ENCODE results near the gene CDC14B. TPM values are rescaled to one million over a fixed set of nuclear protein-coding genes. Genes with fewer than 3 reads are reported as not detected.

CDC14B gene
- total and polyA plus RNA-seq, 2 of the 4 experiments (the other 2 are of a cell fraction) = 9.7 to 26.3 TPM

- intact Hi-C loops (cut with micrococcal nuclease) = no loop called here
- Histone ChIP-seq H3K9me1 (ENCODE audit: insufficient read depth, low read length) (0 out of 2 replicates have a peak, but pooled peaks cover 2% of the 10 kb centered on the region), H2BK20ac (ENCODE audit: low read depth, low read length) (no peak overlapping the region), H3K23ac (ENCODE audit: low read depth, low read length) (no peak overlapping the region), H3K4me2 (ENCODE audit: low read depth, low read length) (no peak overlapping the region), H3K9me3 (ENCODE audit: control insufficient read depth, insufficient read depth, low read length) (no peaks in the 10 kb centered on the region), H2AFZ (replicated peaks; ENCODE audit: low read length, poor library complexity) (no peak overlapping the region), H2AK9ac (replicated peaks; ENCODE audit: low read depth, low read length, poor library complexity) (no peak overlapping the region), H3K14ac (replicated peaks; ENCODE audit: low read depth, low read length) (no peak overlapping the region), H3K18ac (ENCODE audit: low read depth, low read length) (no peak overlapping the region), H3K9ac (ENCODE audit: low read depth, low read length) (no peak overlapping the region), H2BK120ac (ENCODE audit: low read depth, low read length) (no peak overlapping the region), H4K5ac (ENCODE audit: low read depth, low read length) (no peak overlapping the region), H3K36me3 (ENCODE audit: control insufficient read depth, insufficient read depth, low read length) (peaks cover 8% of the 10 kb centered on the region; the same call in 1 of the 2 replicates), H2BK15ac (ENCODE audit: low read depth, low read length) (no peak overlapping the region), H4K91ac (ENCODE audit: insufficient read depth, low read depth, low read length) (no peak overlapping the region), H3K4me1 (ENCODE audit: control insufficient read depth, insufficient read depth, low read length) (peaks cover 1% of the 10 kb centered on the region; the same call in 1 of the 2 replicates), H3K4ac (ENCODE audit: low read depth, low read length) (no peak overlapping the region), H2BK5ac (ENCODE audit: low read depth, low read length, poor library complexity, severe bottlenecking) (no peak overlapping the region), H2AK5ac (ENCODE audit: low read depth, low read length) (no peak overlapping the region), H4K8ac (ENCODE audit: low read depth in 2 of 2, low read length in 2 of 2) (no peak overlapping the region), H3K79me1 (ENCODE audit: low read depth in 1 of 2, low read length in 2 of 2) (no peaks in the 10 kb centered on the region), H3K4me3 (ENCODE audit: insufficient read depth, low read depth, low read length) (no peak overlapping the region), H4K20me1 (ENCODE audit: insufficient read depth, low read length) (no peaks in the 10 kb centered on the region), H3K27ac (ENCODE audit: insufficient read depth, low read length) (no peak overlapping the region), H3K56ac (ENCODE audit: extremely low read depth, insufficient read depth, low read length) (no peak overlapping the region), H3K27me3 (ENCODE audit: control insufficient read depth, insufficient read depth, low read length) (no peaks in the 10 kb centered on the region)
- no CpG with 5 or more reads among the region's 2 CpGs for WGBS, 2 experiments (ENCODE audit: extremely low coverage in 2 of 2, insufficient read length in 1 of 2)
- in situ Hi-C loops (cut with MboI; ENCODE audit: low sequenced_read_pairs) = no loop called here
- dilution Hi-C loops (cut with HindIII; ENCODE audit: low sequenced_read_pairs, unreplicated experiment) = no loop called here
- no TSS peak for BruUV-seq (replicated peaks)
- no peak for ATAC-seq (ENCODE audit: low read depth)
- no peak for DNase-seq
- ChIA-PET POLR2A (ENCODE audit: unreplicated experiment) (interaction anchor here (0.5 kb wide), 1 partner anchor 1379 kb away, joined by 9 read pairs; no protein-coding TSS in a partner anchor), CTCF (no interaction called here)
- TF ChIP-seq RCOR1 (IDR thresholded peaks at IDR 0.05; ENCODE audit: insufficient replicate concordance, low read length) (no peak), RAD21 (IDR thresholded peaks at IDR 0.05; ENCODE audit: low read length) (no peak)
Observed at GRCh38 chr9:96644137-96644536, 24.5 kb upstream of the CDC14B start.

Data from IMR-90 (cell line).